B cell (primary cell): ENCODE data around the gene STN1. TPM values are rescaled to one million over a fixed set of nuclear protein-coding genes. Genes with fewer than 3 reads are reported as not detected.

Source experiments
- ATAC-seq: fragments of 200-7000 bp; cut with Tn5 transposase; one replicate; pipeline ENCODE4 v1.10.0; 2021; ENCODE audit warnings: low read depth, mild to moderate bottlenecking, moderate number of reproducible peaks, moderate library complexity
- CTCF ChIA-PET: fragments of 350-600 bp; sonication (Branson Sonifier 250); formaldehyde crosslinking; loops from one replicate; lab custom pipeline; 2021; ENCODE audit warnings: antibody characterized with exemption, inconsistent platforms; lab: Charles Lee
- POLR2A ChIA-PET: fragments of 350-600 bp; sonication (Branson Sonifier 250); formaldehyde crosslinking; loops from one replicate; lab custom pipeline; 2021; ENCODE audit warnings: antibody characterized with exemption; lab: Charles Lee
- DNase-seq: peaks from one replicate; pipeline ENCODE4 v3.0.0; 2013
- H2AFZ ChIP-seq: 2 replicates; pipeline ENCODE4 v1.6.1; 2012; ENCODE audit warnings: mild to moderate bottlenecking, low read depth, low read length; ENCODE audit not compliant: insufficient read depth, poor library complexity, severe bottlenecking
- H3K27ac ChIP-seq, 2 donors: 1 replicate in 1 of 2; 2 replicates in 1 of 2; pipeline ENCODE4 v1.5.1; 2012 to 2013; ENCODE audit warnings: low read length in 2 of 2, mild to moderate bottlenecking in 2 of 2, moderate library complexity in 1 of 2
- H3K27me3 ChIP-seq, 4 experiments: fragments of 200-600 bp in 1 of 4; sonication (generic) in 1 of 4; replicated peaks in 1 of 4; 1 replicate in 2 of 4; 2 replicates in 2 of 4; pipeline versions ENCODE4 v1.6.1 to v1.7.0; 2013 to 2016; ENCODE audit warnings: low read length in 3 of 4, mild to moderate bottlenecking in 2 of 4, mixed read lengths in 1 of 4, moderate library complexity in 1 of 4; ENCODE audit not compliant: insufficient read depth in 4 of 4, control insufficient read depth in 3 of 4; ENCODE audit errors: control extremely low read depth in 1 of 4
- H3K36me3 ChIP-seq, 2 experiments: replicated peaks in 1 of 2; 1 replicate in 1 of 2; 2 replicates in 1 of 2; pipeline versions ENCODE4 v1.6.1 to v1.7.1; 2013; ENCODE audit warnings: low read length in 1 of 2; ENCODE audit not compliant: insufficient read depth in 2 of 2, control insufficient read depth in 1 of 2; ENCODE audit errors: control extremely low read depth in 1 of 2, extremely low read depth in 1 of 2
- H3K4me1 ChIP-seq, 2 donors: fragments of 200-600 bp in 1 of 2; sonication (generic) in 1 of 2; 1 replicate in 1 of 2; 2 replicates in 1 of 2; pipeline versions ENCODE4 v1.5.1 to v1.6.1; 2013 to 2017; ENCODE audit warnings: low read length in 2 of 2; ENCODE audit not compliant: control insufficient read depth in 2 of 2, insufficient read depth in 2 of 2
- H3K4me2 ChIP-seq: replicated peaks from 2 replicates; pipeline ENCODE3; 2012; ENCODE audit warnings: mild to moderate bottlenecking, low read depth, low read length; ENCODE audit not compliant: poor library complexity, severe bottlenecking
- H3K4me3 ChIP-seq, 5 experiments: fragments of 200-600 bp in 1 of 5; sonication (generic) in 1 of 5; 1 replicate in 3 of 5; 2 replicates in 2 of 5; pipeline versions ENCODE4 v1.5.1 to v1.7.0; 2011 to 2016; ENCODE audit warnings: low read length in 4 of 5, mild to moderate bottlenecking in 4 of 5, low read depth in 2 of 5, control low read depth in 1 of 5, moderate library complexity in 1 of 5; ENCODE audit not compliant: insufficient read depth in 1 of 5; ENCODE audit errors: control extremely low read depth in 1 of 5, extremely low read depth in 1 of 5
- H3K79me2 ChIP-seq: fragments of 200-600 bp; sonication (generic); one replicate; pipeline ENCODE4 v1.6.0; 2016; ENCODE audit warnings: low read length; ENCODE audit not compliant: control insufficient read depth, insufficient read depth
- H3K9ac ChIP-seq: fragments of 200-600 bp; sonication (generic); 2 replicates; pipeline ENCODE4 v1.6.1; 2017; ENCODE audit warnings: mild to moderate bottlenecking, low read length, moderate library complexity
- H3K9me3 ChIP-seq, 3 donors: one replicate each; pipeline versions ENCODE4 v1.6.1 to v1.7.1; 2013; ENCODE audit warnings: low read length in 2 of 3; ENCODE audit not compliant: control insufficient read depth in 2 of 3, insufficient read depth in 1 of 3; ENCODE audit errors: control extremely low read depth in 1 of 3
- H4K20me1 ChIP-seq: 2 replicates; pipeline ENCODE4 v1.6.0; 2012; ENCODE audit warnings: mild to moderate bottlenecking, low read length; ENCODE audit not compliant: insufficient read depth, control insufficient read depth, poor library complexity, severe bottlenecking
- H3K27ac Mint-ChIP-seq: one replicate; pipeline ENCODE4 v1.8.0; 2021; ENCODE audit warnings: mixed read lengths
- H3K27me3 Mint-ChIP-seq: one replicate; pipeline ENCODE4 v1.8.0; 2021; ENCODE audit warnings: mixed read lengths
- H3K4me1 Mint-ChIP-seq: one replicate; pipeline ENCODE4 v1.8.0; 2021; ENCODE audit warnings: mixed read lengths
- H3K4me3 Mint-ChIP-seq: one replicate; pipeline ENCODE4 v1.8.0; 2021; ENCODE audit warnings: mixed read lengths
- H3K9me3 Mint-ChIP-seq: one replicate; pipeline ENCODE4 v1.8.0; 2022; ENCODE audit warnings: mixed read lengths; ENCODE audit not compliant: insufficient read depth
- EZH2 ChIP-seq: IDR thresholded peaks from 2 replicates; pipeline ENCODE4 v1.6.1; 2012; ENCODE audit warnings: borderline replicate concordance, low read depth, mild to moderate bottlenecking, moderate library complexity, low read length; ENCODE audit not compliant: insufficient read depth, poor library complexity, severe bottlenecking
- WGBS: methylation state at CpG from one replicate; pipeline ENCODE4 v1.1.5; 2013; ENCODE audit warnings: missing lambda C conversion rate; ENCODE audit not compliant: insufficient coverage; 5-methylcytosine and 5-hydroxymethylcytosine counted together
- intact Hi-C: fragments of 100-400 bp; cut with micrococcal nuclease; formaldehyde crosslinking; loops from one replicate; pipeline ENCODE4 v1.10.0; 2022
- polyA plus RNA-seq: library from polyadenylated mRNA; depleted of rRNA; stranded (reverse); fragments of >200 nt; gene quantifications from 2 replicates; pipeline ENCODE4 v1.2.3, GENCODE V29; 2012
- total RNA-seq, 2 donors: library from RNA; stranded (reverse); fragments of 120-200 nt in 1 of 2; gene quantifications; 1 replicate in 1 of 2; 2 replicates in 1 of 2; pipeline versions ENCODE4 v1.2.3 to v1.2.4, GENCODE V29; 2013 to 2022
- TF ChIP-seq, protein P1 (sequence below): fragments of 200-600 bp; IDR thresholded peaks from one replicate; pipeline ENCODE4 v1.8.0; 2022; ENCODE audit warnings: antibody characterized with exemption, mild to moderate bottlenecking

The STN1 gene
- total and polyA plus RNA-seq, 2 donors (not counting 1 experiment from before 2014, with no cell fraction given) = 16.3 to 24.5 TPM

DNA sequence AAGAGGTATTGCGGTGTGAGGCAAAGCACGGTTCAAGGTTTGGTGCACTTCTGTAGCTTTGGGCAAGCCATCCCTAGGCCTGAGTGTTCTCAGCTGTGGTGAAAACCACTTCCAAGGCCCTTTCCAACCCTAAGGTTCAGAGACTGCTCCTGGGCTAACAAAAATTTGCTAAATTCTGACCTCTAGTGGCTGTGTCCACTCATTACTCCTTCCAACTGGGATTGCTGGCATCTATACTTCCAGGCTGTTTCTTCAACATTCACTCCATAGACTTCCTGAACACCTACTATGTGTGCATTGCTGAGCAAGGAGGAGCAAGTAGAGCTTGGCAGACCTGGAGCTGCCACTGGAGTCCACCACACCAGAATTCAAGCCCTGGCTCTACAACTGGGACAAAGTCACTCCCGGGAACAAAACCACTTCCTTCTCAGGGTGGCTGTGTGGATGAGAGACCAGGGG, 33.3 kb downstream of the STN1 start:
- Histone ChIP-seq H3K27me3 (no peaks in the 10 kb centered on the region), H3K4me3 (no peak overlapping the region), H3K36me3 (peaks cover 4 to 50% of the 10 kb centered on the region in 2 experiments), H3K9ac (no peak overlapping the region), H4K20me1 (no peaks in the 10 kb centered on the region), H3K4me2 (no peak overlapping the region), H2AFZ (no peak overlapping the region), H3K4me1 (no peaks in the 10 kb centered on the region), H3K27ac (no peak overlapping the region), H3K79me2 (no peaks in the 10 kb centered on the region), H3K9me3 (no peaks in the 10 kb centered on the region)
- CTCF ChIA-PET = interaction anchor here (0.9 to 3.9 kb wide), 10 partner anchors 9 to 321 kb away, joined by 3 to 34 read pairs (median 5); partner anchors contain the start of gene SFR1
- no peak overlapping the region for H3K27ac Mint-ChIP-seq
- intact Hi-C loops = loop anchor here (5.0 kb wide), 1 partner anchor 98 kb away; no protein-coding TSS in a partner anchor
- WGBS = 94% methylated on average over 2 of the region's 3 CpGs
- POLR2A ChIA-PET = no interaction called here
- TF ChIP-seq EZH2 = no peak
- TF ChIP-seq, protein P1, sequence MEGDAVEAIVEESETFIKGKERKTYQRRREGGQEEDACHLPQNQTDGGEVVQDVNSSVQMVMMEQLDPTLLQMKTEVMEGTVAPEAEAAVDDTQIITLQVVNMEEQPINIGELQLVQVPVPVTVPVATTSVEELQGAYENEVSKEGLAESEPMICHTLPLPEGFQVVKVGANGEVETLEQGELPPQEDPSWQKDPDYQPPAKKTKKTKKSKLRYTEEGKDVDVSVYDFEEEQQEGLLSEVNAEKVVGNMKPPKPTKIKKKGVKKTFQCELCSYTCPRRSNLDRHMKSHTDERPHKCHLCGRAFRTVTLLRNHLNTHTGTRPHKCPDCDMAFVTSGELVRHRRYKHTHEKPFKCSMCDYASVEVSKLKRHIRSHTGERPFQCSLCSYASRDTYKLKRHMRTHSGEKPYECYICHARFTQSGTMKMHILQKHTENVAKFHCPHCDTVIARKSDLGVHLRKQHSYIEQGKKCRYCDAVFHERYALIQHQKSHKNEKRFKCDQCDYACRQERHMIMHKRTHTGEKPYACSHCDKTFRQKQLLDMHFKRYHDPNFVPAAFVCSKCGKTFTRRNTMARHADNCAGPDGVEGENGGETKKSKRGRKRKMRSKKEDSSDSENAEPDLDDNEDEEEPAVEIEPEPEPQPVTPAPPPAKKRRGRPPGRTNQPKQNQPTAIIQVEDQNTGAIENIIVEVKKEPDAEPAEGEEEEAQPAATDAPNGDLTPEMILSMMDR = peak; percentile 81
- no peaks in the 10 kb centered on the region for H3K27me3 Mint-ChIP-seq
- peak; percentile 47 for ATAC-seq
- no peak overlapping the region for H3K4me3 Mint-ChIP-seq
- no peaks in the 10 kb centered on the region for H3K9me3 Mint-ChIP-seq
- DNase-seq = peak; percentile 46
- H3K4me1 Mint-ChIP-seq = no peaks in the 10 kb centered on the region

DNA sequence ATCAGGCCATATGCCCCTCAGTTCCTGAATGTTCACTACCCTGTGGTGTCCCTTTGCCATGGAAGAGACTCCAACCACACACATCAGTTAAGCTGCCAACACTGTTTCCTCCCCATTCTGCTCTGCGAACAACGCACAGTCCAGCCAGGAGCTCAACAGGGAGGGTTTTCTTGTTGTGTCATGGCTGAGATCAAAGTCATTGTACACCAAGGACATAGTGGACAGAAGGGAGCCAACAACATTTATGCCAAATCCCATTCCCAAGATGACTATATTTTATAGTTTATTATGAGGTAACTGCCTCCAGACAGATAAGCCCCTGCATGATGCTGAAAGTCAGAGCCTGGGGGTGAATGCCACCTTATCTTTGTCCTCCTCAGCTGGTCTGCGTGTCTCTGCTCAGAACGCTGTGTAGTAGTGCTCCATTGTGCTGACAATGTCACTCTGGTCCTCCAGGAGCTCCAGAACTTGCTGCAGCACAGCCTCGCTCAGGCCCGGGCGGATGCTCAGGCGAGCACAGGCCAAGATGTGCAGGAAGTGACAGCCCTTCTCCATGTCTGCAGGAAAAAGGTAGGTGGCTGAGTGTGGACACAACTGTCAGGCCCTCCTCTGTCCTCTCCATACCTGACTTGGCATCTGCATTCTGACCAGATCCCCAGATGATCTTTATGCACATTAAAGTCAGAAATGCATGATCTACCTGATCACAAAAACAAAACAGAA, 35.5 kb downstream of the STN1 start:
- no peak overlapping the region for H3K4me2 ChIP-seq
- no peaks in the 10 kb centered on the region for H3K4me1 Mint-ChIP-seq
- H3K27ac ChIP-seq = no peak overlapping the region
- H3K9me3 Mint-ChIP-seq = no peaks in the 10 kb centered on the region
- no peak overlapping the region for H3K27ac Mint-ChIP-seq
- H3K36me3 ChIP-seq = peaks cover 2 to 69% of the 10 kb centered on the region in 2 experiments
- H3K9me3 ChIP-seq = no peaks in the 10 kb centered on the region
- H3K27me3 Mint-ChIP-seq = no peaks in the 10 kb centered on the region
- H3K79me2 ChIP-seq = no peaks in the 10 kb centered on the region
- H2AFZ ChIP-seq = no peak overlapping the region
- no peaks in the 10 kb centered on the region for H3K27me3 ChIP-seq
- POLR2A ChIA-PET = no interaction called here
- CTCF ChIA-PET = no interaction called here
- no peak for ATAC-seq
- no peak overlapping the region for H3K4me3 ChIP-seq
- intact Hi-C loops = no loop called here
- DNase-seq = no peak
- no peak overlapping the region for H3K9ac ChIP-seq
- TF ChIP-seq EZH2 = no peak
- TF ChIP-seq, protein P1 = no peak
- no peaks in the 10 kb centered on the region for H3K4me1 ChIP-seq
- H4K20me1 ChIP-seq = no peaks in the 10 kb centered on the region
- WGBS = 98% methylated on average over 6 of the region's 8 CpGs
- H3K4me3 Mint-ChIP-seq = no peak overlapping the region
